ENCODE measurements around the gene MXI1. TPM values are rescaled to one million over a fixed set of nuclear protein-coding genes. Genes with fewer than 3 reads are reported as not detected.

The MXI1 gene
- total RNA-seq, 1 experiment from 2014 or later = 12.1 TPM

DNA sequence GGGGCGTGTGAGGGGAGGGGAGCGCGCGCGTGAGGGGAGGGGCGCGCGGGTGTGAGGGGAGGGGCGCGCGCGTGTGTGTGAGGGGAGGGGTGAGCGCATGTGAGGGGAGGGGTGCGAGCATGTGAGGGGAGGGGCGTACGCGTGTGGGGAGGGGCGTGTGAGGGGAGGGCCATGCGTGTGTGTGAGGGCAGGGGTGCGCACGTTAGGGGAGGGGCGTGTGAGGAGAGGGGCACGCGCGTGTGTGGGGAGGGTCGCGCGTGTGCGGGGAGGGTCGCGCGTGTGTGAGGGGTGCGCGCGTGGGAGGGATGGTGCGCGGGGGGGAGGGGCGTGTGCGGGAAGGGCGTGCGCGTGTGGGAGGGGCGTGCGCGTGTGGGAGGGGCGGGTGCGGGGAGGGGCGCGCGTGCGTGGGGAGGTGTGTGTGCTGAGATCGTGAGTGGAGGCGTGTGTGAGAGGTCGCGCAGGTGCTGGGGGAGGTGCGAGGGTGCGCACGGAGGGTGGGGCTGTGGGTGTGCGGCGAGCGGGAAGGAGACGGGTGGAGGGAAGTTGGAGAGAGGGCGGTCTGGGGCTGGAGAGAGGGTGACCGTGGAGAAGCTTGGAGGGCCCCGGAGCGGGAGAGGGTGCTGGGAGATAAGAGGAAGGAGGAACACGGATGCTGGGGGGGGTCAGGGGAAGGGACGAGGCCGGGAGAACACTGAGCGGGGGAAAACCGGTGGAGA is 19.7 kb downstream of the MXI1 start:
- no peak overlapping the region for H3K27ac ChIP-seq (ENCODE audit: low read length)
- H3K4me3 ChIP-seq (ENCODE audit: low read depth in 2 of 2, low read length in 2 of 2) = peak overlapping the region; percentile 69 to 71
- intact Hi-C loops (cut with micrococcal nuclease; ENCODE audit: unreplicated experiment) (no loop called here), in situ Hi-C loops (cut with HindIII; ENCODE audit: low pct_unique_long_range_greater_than_20kb, low sequenced_read_pairs) (no loop called here)
- CTCF ChIA-PET = interaction anchor here (0.6 to 0.8 kb wide), 5 partner anchors 16 to 78 kb away, joined by 3 to 18 read pairs (median 5); no protein-coding TSS in a partner anchor
- ATAC-seq (peak; percentile 72), DNase-seq (ENCODE audit: low read depth, low spot score) (no peak)
- POLR2A ChIA-PET = no interaction called here
- H3K4me1 ChIP-seq (ENCODE audit: control insufficient read depth, insufficient read depth, low read length) = 0 out of 2 replicates have a peak, but pooled peaks cover 3% of the 10 kb centered on the region
- H3K9me3 ChIP-seq (ENCODE audit: control insufficient read depth, insufficient read depth, low read depth, low read length) = no peaks in the 10 kb centered on the region
- TF ChIP-seq TCF7L2 (IDR thresholded peaks at IDR 0.05; ENCODE audit: low read depth, low read length) (no peak), POLR2AphosphoS5 (IDR thresholded peaks at IDR 0.05; ENCODE audit: low read depth, low read length) (no peak), CTCF (IDR thresholded peaks at IDR 0.05) (no peak), SIN3A (IDR thresholded peaks at IDR 0.05; ENCODE audit: borderline replicate concordance, insufficient read depth, low read depth, low read length) (peak; percentile 40; the same call in 1 of the 2 replicates)
- TF ChIP-seq, protein P1, sequence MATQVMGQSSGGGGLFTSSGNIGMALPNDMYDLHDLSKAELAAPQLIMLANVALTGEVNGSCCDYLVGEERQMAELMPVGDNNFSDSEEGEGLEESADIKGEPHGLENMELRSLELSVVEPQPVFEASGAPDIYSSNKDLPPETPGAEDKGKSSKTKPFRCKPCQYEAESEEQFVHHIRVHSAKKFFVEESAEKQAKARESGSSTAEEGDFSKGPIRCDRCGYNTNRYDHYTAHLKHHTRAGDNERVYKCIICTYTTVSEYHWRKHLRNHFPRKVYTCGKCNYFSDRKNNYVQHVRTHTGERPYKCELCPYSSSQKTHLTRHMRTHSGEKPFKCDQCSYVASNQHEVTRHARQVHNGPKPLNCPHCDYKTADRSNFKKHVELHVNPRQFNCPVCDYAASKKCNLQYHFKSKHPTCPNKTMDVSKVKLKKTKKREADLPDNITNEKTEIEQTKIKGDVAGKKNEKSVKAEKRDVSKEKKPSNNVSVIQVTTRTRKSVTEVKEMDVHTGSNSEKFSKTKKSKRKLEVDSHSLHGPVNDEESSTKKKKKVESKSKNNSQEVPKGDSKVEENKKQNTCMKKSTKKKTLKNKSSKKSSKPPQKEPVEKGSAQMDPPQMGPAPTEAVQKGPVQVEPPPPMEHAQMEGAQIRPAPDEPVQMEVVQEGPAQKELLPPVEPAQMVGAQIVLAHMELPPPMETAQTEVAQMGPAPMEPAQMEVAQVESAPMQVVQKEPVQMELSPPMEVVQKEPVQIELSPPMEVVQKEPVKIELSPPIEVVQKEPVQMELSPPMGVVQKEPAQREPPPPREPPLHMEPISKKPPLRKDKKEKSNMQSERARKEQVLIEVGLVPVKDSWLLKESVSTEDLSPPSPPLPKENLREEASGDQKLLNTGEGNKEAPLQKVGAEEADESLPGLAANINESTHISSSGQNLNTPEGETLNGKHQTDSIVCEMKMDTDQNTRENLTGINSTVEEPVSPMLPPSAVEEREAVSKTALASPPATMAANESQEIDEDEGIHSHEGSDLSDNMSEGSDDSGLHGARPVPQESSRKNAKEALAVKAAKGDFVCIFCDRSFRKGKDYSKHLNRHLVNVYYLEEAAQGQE (IDR thresholded peaks at IDR 0.05; ENCODE audit: insufficient read depth in 1 of 2, low read depth in 2 of 2, low read length in 1 of 2) = no peak
- BruUV-seq (replicated peaks) = no TSS peak
- H3K36me3 ChIP-seq (ENCODE audit: control insufficient read depth, insufficient read depth, low read length) = no peaks in the 10 kb centered on the region
- no peaks in the 10 kb centered on the region for H3K27me3 ChIP-seq (ENCODE audit: control insufficient read depth, insufficient read depth, low read length)

- CTCF ChIA-PET = no interaction called here
- peak overlapping the region in 1 of 2 experiments; percentile 71; a peak in 1 of 4 replicates for H3K4me3 ChIP-seq (ENCODE audit: low read depth in 2 of 2, low read length in 2 of 2)
- TF ChIP-seq TCF7L2 (IDR thresholded peaks at IDR 0.05; ENCODE audit: low read depth, low read length) (no peak), POLR2AphosphoS5 (IDR thresholded peaks at IDR 0.05; ENCODE audit: low read depth, low read length) (no peak)
- POLR2A ChIA-PET = no interaction called here
- no peaks in the 10 kb centered on the region for H3K9me3 ChIP-seq (ENCODE audit: control insufficient read depth, insufficient read depth, low read depth, low read length)
- H3K4me1 ChIP-seq (ENCODE audit: control insufficient read depth, insufficient read depth, low read length) = 0 out of 2 replicates have a peak, but pooled peaks cover 3% of the 10 kb centered on the region
- H3K36me3 ChIP-seq (ENCODE audit: control insufficient read depth, insufficient read depth, low read length) = no peaks in the 10 kb centered on the region
- BruUV-seq (replicated peaks) = no TSS peak
- no peak overlapping the region for H3K27ac ChIP-seq (ENCODE audit: low read length)
- no peak for ATAC-seq
- in situ Hi-C loops (cut with HindIII; ENCODE audit: low pct_unique_long_range_greater_than_20kb, low sequenced_read_pairs) (no loop called here), intact Hi-C loops (cut with micrococcal nuclease; ENCODE audit: unreplicated experiment) (no loop called here)
- no peaks in the 10 kb centered on the region for H3K27me3 ChIP-seq (ENCODE audit: control insufficient read depth, insufficient read depth, low read length)
- no peak for DNase-seq (ENCODE audit: low read depth, low spot score)
Observed at GRCh38 chr10:110228066-110228465, 20.7 kb downstream of the MXI1 start.

DNA sequence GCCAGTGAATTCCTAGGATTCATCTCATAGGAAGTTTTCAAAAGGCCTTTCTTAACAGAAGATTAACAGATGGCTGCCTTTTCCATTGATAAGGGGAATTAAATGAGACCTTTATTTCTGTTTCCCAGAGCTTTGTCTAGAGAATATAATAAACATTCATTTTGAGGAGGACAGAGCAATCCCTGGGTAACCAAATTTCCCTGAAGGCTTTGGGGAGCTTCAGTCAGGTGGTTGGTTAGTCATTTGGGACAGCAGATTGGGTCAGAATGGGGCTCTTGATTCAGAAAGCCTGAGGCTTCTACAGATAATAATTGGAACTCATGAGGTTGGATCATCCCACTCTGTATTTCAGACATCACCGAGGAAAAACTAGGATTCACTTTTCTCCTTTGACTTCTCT is 21.8 kb downstream of the MXI1 start:
- TF ChIP-seq CTCF (IDR thresholded peaks at IDR 0.05) = no peak
- ChIA-PET POLR2A (no interaction called here), CTCF (no interaction called here)
- Histone ChIP-seq H3K4me1 (ENCODE audit: control insufficient read depth, insufficient read depth, low read length) (0 out of 2 replicates have a peak, but pooled peaks cover 3% of the 10 kb centered on the region), H3K9me3 (ENCODE audit: control insufficient read depth, insufficient read depth, low read depth, low read length) (no peaks in the 10 kb centered on the region), H3K36me3 (ENCODE audit: control insufficient read depth, insufficient read depth, low read length) (no peaks in the 10 kb centered on the region), H3K27ac (ENCODE audit: low read length) (no peak overlapping the region), H3K4me3 (ENCODE audit: low read depth in 2 of 2, low read length in 2 of 2) (no peak overlapping the region), H3K27me3 (ENCODE audit: control insufficient read depth, insufficient read depth, low read length) (no peaks in the 10 kb centered on the region)
- TSS peak; percentile 52 for BruUV-seq (replicated peaks)
- intact Hi-C loops (cut with micrococcal nuclease; ENCODE audit: unreplicated experiment) (no loop called here), in situ Hi-C loops (cut with HindIII; ENCODE audit: low pct_unique_long_range_greater_than_20kb, low sequenced_read_pairs) (no loop called here)
- ATAC-seq (no peak), DNase-seq (ENCODE audit: low read depth, low spot score) (no peak)
